Panc1 (cell line): ENCODE results near the gene PCDH20. TPM values are rescaled to one million over a fixed set of nuclear protein-coding genes. Genes with fewer than 3 reads are reported as not detected.
"Not testable (repeated sequence)": the region's sequence is repeated elsewhere in the genome, so short reads cannot be mapped to it uniquely, and the experiment has no call there.

Experiments
- ATAC-seq: fragments of 200-7000 bp; cut with Tn5 transposase; 2 replicates; pipeline ENCODE4 v1.9.1; 2020; ENCODE audit warnings: mild to moderate bottlenecking, moderate library complexity
- BruUV-seq: library from RNA; stranded (reverse); fragments of 400-500 nt; replicated peaks from 2 replicates; lab custom pipeline; 2021; lab: Mats Ljungman, UMichigan
- CTCF ChIA-PET: fragments of 300-600 bp; sonication (Branson Sonifier 250); formaldehyde crosslinking; loops from one replicate; lab custom pipeline; 2022; ENCODE audit warnings: antibody characterized with exemption; lab: Charles Lee
- POLR2A ChIA-PET: fragments of 300-600 bp; sonication (Branson Sonifier 250); formaldehyde crosslinking; loops from one replicate; lab custom pipeline; 2022; ENCODE audit warnings: antibody characterized with exemption; lab: Charles Lee
- DNase-seq: peaks from one replicate; pipeline ENCODE4 v3.0.0-alpha.2; 2010; ENCODE audit warnings: low read depth, low spot score
- H3K27ac ChIP-seq: 2 replicates; pipeline ENCODE4 v1.5.1; 2011; ENCODE audit warnings: mild to moderate bottlenecking, low read length, inconsistent platforms
- H3K27me3 ChIP-seq: fragments of 200-500 bp; sonication (Bioruptor generic); 2 replicates; pipeline ENCODE4 v1.6.0; 2014; ENCODE audit warnings: low read length, inconsistent platforms; ENCODE audit not compliant: control insufficient read depth, insufficient read depth
- H3K36me3 ChIP-seq: fragments of 200-500 bp; sonication (Bioruptor generic); 2 replicates; pipeline ENCODE4 v1.5.1; 2014; ENCODE audit warnings: inconsistent platforms, mild to moderate bottlenecking, low read length, moderate library complexity; ENCODE audit not compliant: control insufficient read depth, insufficient read depth
- H3K4me1 ChIP-seq: 2 replicates; pipeline ENCODE4 v1.5.1; 2011; ENCODE audit warnings: inconsistent platforms, mild to moderate bottlenecking, low read length, moderate library complexity; ENCODE audit not compliant: control insufficient read depth, insufficient read depth
- H3K4me3 ChIP-seq, 2 experiments: 2 replicates each; pipeline ENCODE4 v1.5.1; 2011 to 2012; ENCODE audit warnings: low read depth in 2 of 2, low read length in 2 of 2, mild to moderate bottlenecking in 2 of 2, inconsistent platforms in 1 of 2, moderate library complexity in 1 of 2
- H3K9me3 ChIP-seq: fragments of 200-500 bp; sonication (Bioruptor generic); 2 replicates; pipeline ENCODE4 v1.5.1; 2014; ENCODE audit warnings: low read depth, mild to moderate bottlenecking, inconsistent platforms, low read length, moderate library complexity; ENCODE audit not compliant: control insufficient read depth, insufficient read depth
- CTCF ChIP-seq: fragments of 450-650 bp; IDR thresholded peaks from 2 replicates; pipeline ENCODE4 v1.5.1; 2017; ENCODE audit warnings: mild to moderate bottlenecking
- POLR2AphosphoS5 ChIP-seq: IDR thresholded peaks from 2 replicates; pipeline ENCODE4 v1.6.1; 2012; ENCODE audit warnings: mild to moderate bottlenecking, low read depth, low read length, moderate library complexity
- REST ChIP-seq, 2 experiments: IDR thresholded peaks; 2 replicates each; pipeline ENCODE4 v1.6.1; 2011 to 2012; ENCODE audit warnings: low read depth in 2 of 2, control low read depth in 1 of 2, low read length in 1 of 2, mild to moderate bottlenecking in 1 of 2, moderate library complexity in 1 of 2; ENCODE audit not compliant: insufficient read depth in 1 of 2
- SIN3A ChIP-seq: IDR thresholded peaks from 2 replicates; pipeline ENCODE4 v1.6.1; 2012; ENCODE audit warnings: low read depth, mild to moderate bottlenecking, low read length, moderate library complexity, borderline replicate concordance; ENCODE audit not compliant: insufficient read depth
- TCF7L2 ChIP-seq: IDR thresholded peaks from 2 replicates; pipeline ENCODE4 v1.6.1; 2011; ENCODE audit warnings: mild to moderate bottlenecking, low read depth, low read length, inconsistent platforms
- in situ Hi-C: cut with HindIII; loops from 2 replicates; pipeline ENCODE4 v1.10.0; 2016; ENCODE audit warnings: low sequenced_read_pairs, low pct_unique_long_range_greater_than_20kb
- intact Hi-C: fragments of 100-400 bp; cut with micrococcal nuclease; formaldehyde crosslinking; loops from one replicate; pipeline ENCODE4 v1.10.0; 2022; ENCODE audit not compliant: unreplicated experiment
- total RNA-seq: library from RNA; stranded (reverse); gene quantifications from one replicate; pipeline ENCODE4 v1.2.1, GENCODE V29; 2021; ENCODE audit not compliant: unreplicated experiment

The PCDH20 gene
- total RNA-seq, 1 experiment from 2014 or later, result 3.4 TPM

DNA sequence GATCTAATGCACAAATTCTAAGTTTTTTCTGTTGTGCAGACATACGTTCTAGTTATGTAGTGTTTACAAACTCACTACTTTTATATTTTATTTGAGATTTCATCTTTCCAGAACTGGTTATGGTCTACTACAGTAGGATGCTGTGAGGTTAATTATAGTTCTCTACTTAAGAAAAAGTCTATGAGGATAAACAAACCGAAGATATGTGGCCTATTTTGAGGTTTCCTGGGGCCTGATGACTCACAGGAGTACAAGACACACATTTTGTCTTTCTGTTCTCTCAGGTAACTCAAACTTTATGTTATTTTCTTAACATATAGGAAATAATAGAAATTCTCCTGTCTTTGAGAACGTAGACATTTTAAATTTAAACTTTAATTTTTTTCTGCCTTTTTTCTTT, 45.1 kb downstream of the PCDH20 start:
- ATAC-seq (no peak), DNase-seq (no peak)
- H3K36me3 ChIP-seq, result no peaks in the 10 kb centered on the region
- ChIA-PET CTCF (no interaction called here), POLR2A (no interaction called here)
- H3K27me3 ChIP-seq, result no peaks in the 10 kb centered on the region
- H3K27ac ChIP-seq, result no peak overlapping the region
- in situ Hi-C loops (no loop called here), intact Hi-C loops (no loop called here)
- H3K9me3 ChIP-seq, result no peaks in the 10 kb centered on the region
- H3K4me3 ChIP-seq, result no peak overlapping the region
- BruUV-seq, result no TSS peak
- no peaks in the 10 kb centered on the region for H3K4me1 ChIP-seq
- TF ChIP-seq TCF7L2, result no peak
- no peak for TF ChIP-seq SIN3A
- no peak for TF ChIP-seq CTCF
- TF ChIP-seq POLR2AphosphoS5, result no peak
- TF ChIP-seq REST (IDR thresholded peaks at IDR 0.05; ENCODE audit: insufficient read depth in 1 of 2, low read depth in 2 of 2, low read length in 1 of 2), result no peak

- BruUV-seq, H3K4me3 ChIP-seq, H3K36me3 ChIP-seq, DNase-seq, CTCF ChIA-PET, H3K27ac ChIP-seq, H3K9me3 ChIP-seq, ATAC-seq, intact Hi-C loops, POLR2A ChIA-PET, H3K27me3 ChIP-seq, H3K4me1 ChIP-seq, in situ Hi-C loops: not testable (repeated sequence)
Measured at GRCh38 chr13:61364690-61365089, 51.0 kb downstream of the PCDH20 start.

DNA sequence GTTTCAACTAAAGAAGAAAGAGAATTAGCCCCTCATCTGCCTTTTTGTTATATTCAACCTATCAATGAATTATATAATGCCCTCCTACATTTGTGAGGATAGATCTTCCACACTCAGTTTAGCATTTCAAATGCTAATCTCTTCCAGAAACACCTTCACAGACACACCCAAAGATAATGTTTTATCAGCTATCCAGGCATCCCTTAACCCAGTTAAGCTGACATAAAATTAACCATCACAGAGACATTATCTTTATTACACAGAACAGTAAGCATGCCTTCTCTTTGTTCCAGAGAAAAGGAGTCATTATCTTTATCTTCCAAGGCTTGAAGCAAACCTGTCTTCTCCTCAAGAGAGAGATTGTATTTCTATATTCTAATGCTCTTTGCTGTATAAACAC, 53.1 kb downstream of the PCDH20 start:
- DNase-seq (no peak), ATAC-seq (no peak)
- in situ Hi-C loops, result no loop called here
- no TSS peak for BruUV-seq
- Histone ChIP-seq H3K36me3 (no peaks in the 10 kb centered on the region), H3K9me3 (no peaks in the 10 kb centered on the region), H3K4me3 (no peak overlapping the region), H3K27ac (no peak overlapping the region), H3K27me3 (no peaks in the 10 kb centered on the region), H3K4me1 (no peaks in the 10 kb centered on the region)
- intact Hi-C loops, result no loop called here
- CTCF ChIA-PET, result no interaction called here
- no peak for TF ChIP-seq REST (IDR thresholded peaks at IDR 0.05; ENCODE audit: insufficient read depth in 1 of 2, low read depth in 2 of 2, low read length in 1 of 2)
- TF ChIP-seq TCF7L2, result no peak
- no peak for TF ChIP-seq POLR2AphosphoS5
- TF ChIP-seq CTCF, result no peak
- no peak for TF ChIP-seq SIN3A
- POLR2A ChIA-PET, result no interaction called here
